Ureter (tissue), 1 donor: Measurements from ENCODE around the gene MICAL2. TPM values are rescaled to one million over a fixed set of nuclear protein-coding genes. Genes with fewer than 3 reads are reported as not detected.
A peak's percentile ranks its signal among the peaks of the same experiment; 100 is the strongest.

Experiments used
- DNase-seq: peaks from one replicate; pipeline ENCODE4 v3.0.0-alpha.2; 2020; ENCODE audit warnings: low spot score
- total RNA-seq: library from RNA; stranded (reverse); gene quantifications from one replicate; pipeline ENCODE4 v1.2.4, GENCODE V29; 2023
- donor health status: DM: yes; HTN: yes; CAD: no.

MICAL2 gene
- total RNA-seq, 1 donor from 2014 or later, result 215 TPM

DNA sequence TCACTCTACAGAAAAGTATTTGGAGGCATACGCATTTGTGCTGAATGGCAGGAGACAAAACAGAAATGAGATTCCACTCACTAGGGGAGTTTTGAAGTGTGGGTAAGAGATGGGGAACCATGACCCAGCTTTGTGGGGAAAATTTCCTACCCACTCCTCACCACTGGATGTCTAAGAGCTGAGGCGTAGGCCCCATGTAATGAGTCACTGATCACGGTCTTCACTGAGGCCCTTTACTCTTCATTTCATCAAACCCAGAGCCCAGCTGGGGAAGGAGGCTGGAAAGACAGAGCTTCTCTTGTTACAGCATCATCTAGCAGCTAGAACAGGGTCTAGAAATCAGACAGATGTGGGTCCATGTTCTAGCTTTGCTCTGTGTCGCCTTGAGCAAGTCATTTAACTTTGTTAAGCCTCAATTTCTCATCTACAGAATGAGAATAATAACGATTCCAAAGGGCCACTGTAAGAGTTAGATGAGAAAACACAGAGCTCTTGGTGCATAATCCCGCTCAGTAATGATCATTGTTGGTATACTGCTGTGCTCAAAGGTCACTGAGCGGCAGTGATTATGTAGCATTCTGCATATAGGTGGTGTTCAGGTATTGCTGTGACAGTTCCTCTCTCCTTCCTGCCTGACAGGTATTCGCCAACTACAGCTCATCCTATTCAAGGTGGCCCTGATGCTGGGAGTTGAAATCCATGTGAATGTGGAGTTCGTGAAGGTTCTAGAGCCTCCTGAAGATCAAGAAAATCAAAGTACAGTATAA is 97.2 kb downstream of the MICAL2 start:
- no peak for DNase-seq

DNA sequence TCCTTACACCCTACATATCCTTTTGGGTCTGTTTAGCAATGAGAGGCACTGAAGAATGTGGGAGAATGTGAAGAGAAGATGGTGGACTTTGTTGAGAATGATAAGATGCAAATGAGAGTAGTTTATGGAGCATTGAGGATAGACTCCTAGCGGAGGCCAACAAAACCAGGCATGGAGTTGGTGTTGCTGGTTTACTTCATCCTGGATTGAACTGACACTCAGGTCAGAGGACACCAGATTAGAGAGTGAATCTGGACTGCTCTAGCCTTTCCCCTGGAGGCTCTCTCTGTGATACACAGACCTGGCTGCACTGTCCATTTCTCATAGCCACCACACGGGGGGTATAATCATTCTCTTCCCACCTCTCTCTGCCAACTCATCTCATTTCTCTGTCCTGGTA is 98.7 kb downstream of the MICAL2 start:
- DNase-seq, result no peak

DNA sequence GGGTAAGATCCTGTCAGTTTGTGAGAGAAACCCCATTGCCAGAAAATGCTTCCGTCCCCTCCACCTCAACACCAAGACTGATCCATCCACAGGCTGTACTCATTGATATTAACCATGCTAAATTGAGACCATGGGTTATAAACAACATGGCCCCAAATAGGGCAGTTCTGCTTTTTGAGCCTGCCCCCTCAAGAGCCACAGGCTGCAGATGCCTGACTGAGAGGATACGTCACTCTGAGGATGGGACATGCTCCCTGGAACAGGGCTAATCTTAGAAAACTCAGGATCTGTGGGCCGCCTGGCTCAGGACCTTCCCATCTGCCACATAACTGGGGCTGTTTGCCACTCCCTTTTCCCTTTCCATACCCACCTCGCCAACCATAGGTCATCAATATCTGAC is 99.8 kb downstream of the MICAL2 start:
- no peak for DNase-seq

DNA sequence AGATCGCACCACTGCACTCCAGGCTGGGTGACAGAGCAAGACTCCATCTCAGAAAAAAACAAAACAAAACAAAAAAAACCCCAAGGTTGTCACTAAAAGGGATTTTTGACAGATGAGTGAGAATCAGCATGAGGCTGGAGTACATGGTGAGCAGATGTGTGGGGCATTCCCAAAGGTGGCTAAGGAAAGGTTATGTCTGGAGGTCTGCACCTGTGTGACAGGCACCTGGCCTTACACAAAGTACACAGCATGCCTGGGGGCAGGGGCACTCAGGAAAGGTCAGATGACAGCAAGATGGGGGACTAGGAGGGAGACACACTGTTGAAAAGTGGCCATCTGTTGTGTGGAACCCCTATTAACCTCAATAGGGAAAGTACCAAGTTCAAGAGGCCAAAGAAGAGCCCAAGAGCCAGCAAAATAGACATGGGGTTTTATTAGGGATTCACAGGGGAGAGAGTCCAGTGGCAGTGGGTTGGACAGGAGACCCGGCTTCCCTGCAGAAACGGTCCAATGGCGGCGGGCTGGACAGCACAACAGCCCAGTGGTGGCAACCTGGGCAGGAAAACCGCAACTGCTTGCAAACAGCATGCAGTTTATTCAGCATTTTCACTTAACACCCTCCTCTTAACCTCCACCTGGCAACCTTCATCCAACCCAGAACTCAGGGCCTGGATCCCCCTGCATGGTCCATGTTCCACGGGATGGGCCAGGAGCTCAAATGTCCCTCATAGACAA is 101.1 kb downstream of the MICAL2 start:
- DNase-seq, result no peak

DNA sequence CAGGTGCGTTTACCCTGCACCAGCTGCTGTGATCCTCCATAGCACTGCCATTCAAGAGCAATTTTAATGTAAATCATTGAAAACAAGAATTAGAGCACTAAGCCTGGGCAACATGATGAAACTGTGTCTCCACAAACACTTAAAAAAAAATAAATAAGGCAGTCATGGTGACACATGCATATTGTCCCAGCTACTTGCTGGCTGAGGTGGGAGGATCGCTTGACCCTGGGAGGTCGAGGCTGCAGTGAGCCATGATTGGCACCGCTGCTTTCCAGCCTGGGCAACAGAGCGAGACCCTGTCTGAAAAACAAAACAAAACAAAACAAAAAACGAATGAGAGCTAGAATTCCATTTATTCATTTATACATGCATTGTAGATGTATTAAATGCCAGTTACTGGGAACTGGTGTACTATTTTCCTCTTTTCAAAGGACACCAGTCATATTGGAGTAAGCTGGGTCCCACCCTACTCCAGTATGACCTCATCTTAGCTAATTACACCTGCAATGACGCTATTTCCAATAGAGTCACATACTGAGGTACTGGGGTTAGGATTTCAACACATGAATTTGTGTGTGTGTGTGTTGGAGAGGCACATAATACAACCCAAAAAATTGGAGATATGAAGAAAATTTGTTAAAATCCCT is 101.9 kb downstream of the MICAL2 start:
- no peak for DNase-seq

DNA sequence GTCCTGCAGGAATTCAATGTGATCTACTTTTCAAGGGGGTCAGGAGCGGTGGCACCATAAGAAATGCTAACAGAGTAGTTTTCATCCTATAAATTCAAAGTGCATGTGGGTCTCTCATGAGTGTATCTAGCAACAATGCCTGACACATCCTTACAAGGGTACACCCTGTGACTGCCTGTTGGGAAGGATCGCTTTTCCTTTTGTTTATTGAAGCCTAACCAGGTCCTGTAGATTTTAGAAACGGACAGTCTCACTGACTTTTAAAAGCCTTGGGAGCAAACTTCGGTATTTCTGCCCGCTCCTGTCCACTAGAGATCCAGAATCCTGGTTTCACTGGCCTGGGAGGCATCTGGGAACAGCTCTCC is 102.4 kb downstream of the MICAL2 start:
- DNase-seq, result no peak

DNA sequence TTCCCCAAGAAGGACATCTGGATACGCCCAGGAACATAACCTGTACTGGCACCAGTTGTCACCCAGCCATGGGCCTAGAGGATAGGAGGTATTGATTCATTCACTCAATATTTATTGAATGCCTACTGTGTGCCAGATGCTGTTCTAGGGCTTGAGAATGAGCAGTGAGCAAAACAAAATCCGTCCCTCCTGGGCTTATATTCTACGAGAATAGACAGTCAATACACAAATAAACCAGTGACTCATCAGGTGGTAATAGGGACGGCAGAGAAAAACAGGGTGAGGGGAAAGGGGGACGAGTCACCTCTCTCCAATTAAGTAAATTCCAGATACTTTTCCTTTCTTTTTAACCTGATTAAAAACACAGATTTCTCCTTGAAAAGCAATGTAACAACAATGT is 103.5 kb downstream of the MICAL2 start:
- no peak for DNase-seq

DNA sequence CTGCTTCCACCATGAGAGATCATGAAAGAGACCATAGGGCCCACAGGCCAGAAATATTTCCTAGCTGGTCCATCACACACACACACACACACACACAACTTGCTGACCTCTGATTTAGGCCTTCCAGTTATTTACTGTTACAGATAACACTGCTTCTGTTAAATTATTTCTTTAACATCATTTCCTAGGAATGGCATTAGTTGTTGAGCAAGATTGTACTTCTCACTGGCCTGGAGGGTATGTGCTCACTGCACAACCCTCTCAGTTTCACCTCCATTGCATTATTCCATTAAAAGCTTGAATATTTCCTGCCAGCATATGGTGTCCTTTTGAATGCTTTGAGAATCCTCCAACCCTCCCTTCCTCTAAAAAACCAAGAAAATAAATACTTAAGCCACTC is 104.4 kb downstream of the MICAL2 start:
- DNase-seq, result no peak

DNA sequence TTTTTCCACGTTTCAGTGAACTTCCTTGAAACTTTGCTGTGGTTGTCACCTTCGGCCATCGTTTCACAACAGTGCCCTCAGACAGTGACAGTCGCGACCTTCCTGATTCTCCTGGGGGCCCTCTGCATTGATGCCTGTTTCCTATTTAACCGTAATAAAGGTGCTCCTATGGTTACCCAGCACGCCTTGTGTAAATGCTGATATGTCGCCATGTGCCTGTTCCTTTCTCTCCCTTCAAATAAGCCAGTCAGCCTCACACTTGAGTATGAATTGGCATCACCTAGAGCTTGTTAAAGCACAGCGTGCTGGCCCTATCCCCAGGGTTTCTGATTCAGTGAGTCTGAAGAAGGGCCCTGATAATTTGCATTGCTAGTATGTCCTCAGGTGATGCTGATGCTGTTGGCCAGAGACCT is 104.8 kb downstream of the MICAL2 start:
- no peak for DNase-seq

DNA sequence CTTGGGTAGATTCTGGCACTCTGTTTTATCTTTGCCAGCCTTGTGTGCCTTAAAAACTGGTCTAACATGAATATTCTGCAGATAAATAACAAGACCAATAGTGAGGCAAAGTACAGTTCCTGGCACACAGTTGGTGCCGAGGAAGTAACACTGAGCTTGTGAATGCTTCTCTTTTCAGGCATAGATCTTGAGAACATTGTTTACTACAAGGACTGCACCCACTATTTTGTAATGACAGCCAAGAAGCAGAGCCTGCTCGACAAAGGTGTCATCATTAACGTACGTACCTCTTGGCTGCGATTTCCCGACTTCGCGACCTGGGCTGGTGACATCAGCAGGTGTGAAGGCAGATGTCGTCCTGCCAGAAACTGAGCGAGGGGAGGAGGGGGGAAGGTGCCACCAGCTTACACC is 105.7 kb downstream of the MICAL2 start:
- DNase-seq, result no peak

DNA sequence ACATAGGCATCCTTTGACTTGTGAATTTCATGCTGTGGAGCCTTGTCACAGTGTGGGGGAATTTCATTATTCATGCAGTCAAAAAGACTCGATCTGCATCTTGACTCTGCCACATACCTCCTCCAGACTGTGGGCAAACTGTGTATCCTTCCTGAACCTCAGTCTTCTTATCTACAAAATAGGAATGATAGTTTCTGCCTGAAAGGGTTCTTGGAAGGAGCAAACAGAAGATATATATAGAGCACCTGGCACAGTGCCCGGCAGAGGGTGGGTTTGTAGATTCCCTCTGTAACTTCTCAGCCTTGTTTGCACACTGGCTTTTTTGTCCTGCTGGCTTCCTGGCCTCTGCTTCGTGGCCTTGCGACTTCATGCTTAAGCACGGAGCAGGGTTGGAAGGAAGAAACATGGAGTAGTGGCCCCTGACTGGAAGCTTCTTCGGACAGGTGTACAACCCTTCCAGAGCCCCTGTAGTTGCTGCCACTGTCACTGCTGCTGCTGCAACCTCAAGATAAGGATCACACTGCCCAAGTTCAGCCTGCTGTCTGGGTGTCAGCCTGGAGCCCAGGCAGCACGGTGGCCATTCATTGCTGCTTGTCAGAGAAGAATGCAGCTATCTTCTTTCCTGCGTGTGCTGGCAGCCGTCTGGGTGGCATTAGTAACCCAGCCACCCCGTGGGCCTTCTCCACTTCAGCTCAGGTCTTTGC is 106.4 kb downstream of the MICAL2 start:
- DNase-seq, result no peak

DNA sequence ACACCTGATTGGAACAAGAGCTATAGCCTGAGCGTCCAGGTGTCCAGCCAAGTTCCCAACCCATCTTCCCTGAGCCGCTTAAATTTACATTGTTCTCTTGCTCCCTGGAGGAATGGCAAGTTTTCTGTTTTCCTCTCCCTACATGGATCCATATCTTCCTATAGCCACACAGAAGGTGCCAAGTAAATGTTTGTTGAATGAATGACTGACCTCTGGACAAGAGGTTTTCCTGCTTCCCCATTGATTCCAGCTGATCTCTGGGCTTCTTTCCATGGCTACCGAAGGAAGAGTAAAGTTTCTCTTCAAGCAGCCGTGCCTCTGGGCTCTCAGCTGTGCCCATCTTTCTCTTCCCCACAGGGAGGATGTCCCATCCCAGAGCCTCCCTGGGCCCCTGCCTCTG is 107.5 kb downstream of the MICAL2 start:
- DNase-seq, result no peak

DNA sequence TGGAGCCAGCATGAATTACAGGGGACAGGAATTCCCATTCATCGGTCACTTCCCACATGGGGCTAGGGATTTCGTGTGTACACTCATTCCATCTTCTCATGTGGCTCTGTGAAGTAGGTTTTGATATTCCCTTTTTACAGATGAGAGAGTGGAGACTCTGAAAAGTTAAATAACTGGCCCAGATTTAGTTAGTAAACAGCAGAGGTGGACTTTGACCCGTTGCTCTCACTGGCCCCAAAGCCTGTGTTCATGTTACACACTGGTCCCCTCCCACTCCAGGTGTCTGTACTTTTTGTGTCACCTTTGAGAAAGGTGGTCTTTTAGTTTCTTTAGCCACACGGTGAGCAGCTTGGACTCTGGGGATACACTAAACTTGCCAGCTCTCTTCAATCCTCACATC is 108.5 kb downstream of the MICAL2 start:
- DNase-seq, result no peak

DNA sequence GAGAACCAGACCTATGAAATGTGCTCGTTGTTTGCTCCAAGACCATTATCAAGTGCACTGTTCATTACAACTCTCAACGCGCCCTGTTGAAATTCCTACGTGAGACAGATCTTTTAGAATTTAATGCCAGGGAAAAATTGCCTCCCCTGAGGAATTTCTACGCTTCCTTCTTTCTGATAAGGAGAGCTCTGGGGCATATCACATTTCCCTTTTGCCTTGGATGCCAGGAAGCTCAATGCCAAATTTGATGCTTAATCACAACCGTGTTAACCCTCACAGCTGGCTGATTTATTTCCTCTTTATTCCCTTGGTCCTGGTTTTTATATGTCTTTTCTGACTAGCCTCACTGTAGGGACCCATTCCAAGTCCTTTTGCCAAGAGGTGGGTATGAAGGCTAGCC is 109.4 kb downstream of the MICAL2 start:
- DNase-seq, result no peak

DNA sequence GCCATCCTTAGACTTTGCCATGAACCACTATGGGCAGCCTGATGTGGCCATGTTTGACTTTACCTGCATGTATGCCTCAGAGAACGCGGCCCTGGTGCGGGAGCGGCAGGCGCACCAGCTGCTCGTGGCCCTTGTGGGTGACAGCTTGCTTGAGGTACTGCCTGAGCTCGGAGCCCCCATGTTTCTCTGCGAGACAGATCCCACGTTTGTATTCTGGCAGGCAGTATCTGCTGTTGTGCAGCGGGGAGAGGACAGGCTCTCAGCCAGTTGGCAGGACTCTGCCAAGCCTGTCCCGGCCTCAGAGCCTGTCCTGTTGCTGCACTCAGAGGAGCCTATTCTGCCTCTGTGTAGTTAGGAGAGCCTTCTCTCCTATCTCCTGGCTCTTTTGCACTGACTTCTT is 109.9 kb downstream of the MICAL2 start:
- DNase-seq, result no peak

DNA sequence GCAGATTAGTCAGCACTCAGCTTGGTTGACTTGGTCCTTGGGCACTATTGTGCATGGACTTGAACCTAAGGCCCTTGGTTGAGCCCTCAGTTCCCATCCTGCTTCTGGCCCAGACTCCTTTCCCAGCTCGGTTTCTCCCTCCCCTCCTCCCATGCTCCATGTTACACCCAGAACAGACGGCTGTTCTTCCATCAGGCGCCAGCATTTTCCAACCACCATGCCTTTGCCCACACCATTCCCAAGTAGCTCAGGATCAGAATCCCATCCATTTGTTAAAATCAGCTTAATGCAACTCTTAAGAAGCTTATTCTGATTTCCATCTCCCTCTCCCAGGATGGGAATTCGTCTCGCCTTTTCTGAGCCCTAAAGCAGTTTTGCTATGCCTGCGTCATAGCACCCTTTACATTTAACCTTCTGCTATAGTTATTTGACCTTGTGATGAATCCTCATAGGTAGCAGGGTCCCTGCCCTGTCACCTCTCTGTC is 110.7 kb downstream of the MICAL2 start:
- DNase-seq, result no peak

DNA sequence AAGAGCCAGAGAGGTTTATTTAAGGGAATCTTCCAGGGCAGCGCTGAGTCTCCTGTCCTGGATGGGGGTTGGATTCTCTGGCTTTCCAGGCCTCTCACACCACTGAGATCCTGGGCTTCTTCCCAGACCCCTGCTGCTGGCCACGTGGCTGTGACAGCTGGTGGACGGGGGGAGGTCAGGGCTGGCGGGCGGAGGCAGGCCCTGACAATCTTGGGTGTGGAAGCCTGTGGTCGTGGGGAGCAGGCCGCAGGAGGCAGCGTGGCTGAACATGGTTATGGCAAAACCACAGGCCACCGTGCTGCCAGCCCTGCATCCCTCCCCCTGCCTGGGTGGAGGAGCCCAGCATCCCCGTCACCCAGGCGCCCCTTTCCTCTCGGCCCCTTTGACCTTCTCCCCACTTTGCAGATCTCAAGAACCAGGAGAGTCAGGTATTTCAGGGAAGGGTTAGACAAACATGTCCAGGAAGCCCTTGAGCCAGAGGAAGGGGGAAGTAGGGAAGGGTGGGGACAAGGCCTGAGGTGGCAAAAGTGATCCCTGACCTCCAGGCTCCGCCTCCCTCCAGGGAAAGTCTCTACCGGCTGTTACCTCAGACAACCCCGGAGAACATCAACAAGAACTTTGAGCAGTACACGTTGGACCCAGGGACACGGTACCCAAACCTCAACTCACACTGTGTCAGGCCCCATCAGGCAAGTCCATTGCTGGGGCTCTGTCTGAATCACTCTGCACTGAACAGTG is 111.8 kb downstream of the MICAL2 start:
- DNase-seq, result peak; percentile 64

DNA sequence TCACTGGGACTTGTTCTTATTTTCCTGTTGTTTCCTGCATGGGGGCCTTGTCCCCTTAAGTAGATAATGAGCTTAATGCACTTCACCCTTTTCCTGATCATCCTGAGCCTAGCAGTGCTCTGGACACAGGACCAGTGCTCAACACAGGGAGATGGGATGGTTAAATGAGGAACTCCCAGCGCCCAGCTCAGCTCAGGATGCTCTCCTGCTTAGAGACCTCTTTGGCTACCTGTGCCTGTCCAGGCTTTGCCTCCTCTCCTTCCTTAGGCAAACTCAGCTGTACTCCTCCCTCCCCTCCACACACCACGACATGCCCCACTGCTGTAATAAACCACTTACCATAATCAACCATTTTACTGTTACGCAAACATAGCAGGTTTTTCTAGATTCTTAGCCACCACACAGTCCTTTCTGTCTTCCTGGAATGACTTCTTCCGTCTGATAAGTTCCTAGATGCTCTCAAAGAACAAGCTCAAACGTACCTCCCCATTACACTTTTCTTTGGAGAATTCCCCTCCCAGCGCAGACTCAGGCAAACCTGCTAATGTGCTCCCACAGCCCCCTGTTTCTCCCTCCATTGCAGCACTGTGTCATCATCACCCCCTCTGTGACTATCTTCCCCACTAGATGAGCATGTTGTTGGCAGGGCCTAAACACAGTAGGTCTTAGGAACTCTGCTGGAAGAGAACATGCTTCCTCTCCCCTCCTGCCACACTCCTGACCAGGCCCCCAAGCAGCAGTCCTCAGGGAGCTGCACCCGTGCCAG is 113.6 kb downstream of the MICAL2 start:
- DNase-seq, result peak; percentile 76

DNA sequence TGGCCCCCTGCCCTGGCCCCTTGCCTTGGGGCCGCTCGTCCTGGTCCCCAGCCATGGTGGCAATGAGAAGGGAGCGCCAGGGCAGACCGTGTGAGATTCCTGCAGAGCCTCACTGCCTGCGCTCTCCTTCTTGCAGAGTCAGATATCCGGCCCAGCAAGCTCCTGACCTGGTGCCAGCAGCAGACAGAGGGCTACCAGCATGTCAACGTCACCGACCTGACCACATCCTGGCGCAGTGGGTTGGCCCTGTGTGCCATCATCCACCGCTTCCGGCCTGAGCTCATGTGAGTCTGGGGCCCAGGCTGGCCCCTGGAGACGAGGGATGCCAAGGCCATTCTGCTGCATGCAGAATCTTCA is 114.1 kb downstream of the MICAL2 start:
- DNase-seq, result peak; percentile 92

DNA sequence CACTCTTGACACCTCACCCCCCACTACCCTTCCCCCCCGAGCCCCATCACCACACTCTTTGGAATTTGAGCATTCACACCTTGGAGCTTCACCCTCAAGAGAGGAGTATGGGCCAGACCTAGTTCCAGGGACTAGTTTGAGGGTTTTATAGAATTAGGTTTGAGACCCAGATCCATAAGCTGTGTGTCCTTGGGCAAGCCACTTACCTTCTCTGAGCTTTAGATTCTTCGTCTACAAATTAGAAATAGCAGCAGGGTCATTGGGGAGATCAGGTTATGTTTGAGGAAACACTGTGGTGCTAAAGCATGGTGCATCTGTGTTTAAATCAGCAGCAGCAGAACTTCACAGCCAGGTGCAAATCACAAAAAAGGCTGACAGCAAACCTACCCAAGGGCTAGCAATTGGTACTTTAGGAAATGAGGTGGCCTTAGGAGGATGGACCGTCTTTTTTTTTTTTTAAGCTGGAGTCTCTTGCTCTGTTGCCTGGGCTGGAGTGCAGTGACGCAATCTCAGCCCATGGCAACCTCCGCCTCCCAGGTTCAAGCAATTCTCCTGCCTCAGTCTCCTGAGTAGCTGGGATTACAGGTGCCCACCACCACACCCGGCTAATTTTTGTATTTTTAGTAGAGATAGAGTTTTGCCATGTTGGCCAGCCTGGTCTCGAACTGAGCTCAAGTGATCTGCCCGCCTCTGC is 114.8 kb downstream of the MICAL2 start:
- DNase-seq, result no peak
